Activated T-cell treated with anti-CD3 and anti-CD28 coated beads, Interleukin-2, amount 50 U/mL, for 72 hours (primary cell): ENCODE results near the gene DISP2. TPM values are rescaled to one million over a fixed set of nuclear protein-coding genes. Genes with fewer than 3 reads are reported as not detected.
A peak's percentile ranks its signal among the peaks of the same experiment; 100 is the strongest.

ENCODE experiments used
- ATAC-seq, 2 donors: fragments of 150-1000 bp; cut with Tn5 transposase; replicated peaks in 1 of 2; 2 replicates each; pipeline ENCODE4 v1.10.0; 2021; ENCODE audit warnings: moderate library complexity in 2 of 2, mild to moderate bottlenecking in 1 of 2
- DNase-seq, 2 donors: peaks; one replicate each; pipeline ENCODE4 v3.0.0; 2021 to 2022; ENCODE audit warnings: mixed read lengths in 1 of 2
- H3K27ac Mint-ChIP-seq: one replicate; pipeline ENCODE4 v1.8.0; 2022; ENCODE audit warnings: mild to moderate bottlenecking, moderate library complexity, mixed read lengths
- H3K27me3 Mint-ChIP-seq: one replicate; pipeline ENCODE4 v1.8.0; 2022; ENCODE audit warnings: low read depth, mixed read lengths
- H3K36me3 Mint-ChIP-seq, 2 donors: one replicate each; pipeline ENCODE4 v1.8.0; 2022; ENCODE audit warnings: mixed read lengths in 2 of 2, mild to moderate bottlenecking in 1 of 2; ENCODE audit not compliant: insufficient read depth in 2 of 2
- H3K4me1 Mint-ChIP-seq: one replicate; pipeline ENCODE4 v1.8.0; 2022; ENCODE audit warnings: low read depth, mixed read lengths
- H3K4me3 Mint-ChIP-seq, 2 donors: one replicate each; pipeline ENCODE4 v1.8.0; 2022; ENCODE audit warnings: mild to moderate bottlenecking in 2 of 2, mixed read lengths in 2 of 2, moderate library complexity in 2 of 2
- H3K9me3 Mint-ChIP-seq, 2 donors: one replicate each; pipeline ENCODE4 v1.8.0; 2022; ENCODE audit warnings: mixed read lengths in 2 of 2
- total RNA-seq, 2 donors: library from RNA; stranded (reverse); gene quantifications; one replicate each; pipeline ENCODE4 v1.2.3, GENCODE V29; 2022

DISP2 gene
- total RNA-seq, 2 donors from 2014 or later, result 0.19 to 0.34 TPM

DNA sequence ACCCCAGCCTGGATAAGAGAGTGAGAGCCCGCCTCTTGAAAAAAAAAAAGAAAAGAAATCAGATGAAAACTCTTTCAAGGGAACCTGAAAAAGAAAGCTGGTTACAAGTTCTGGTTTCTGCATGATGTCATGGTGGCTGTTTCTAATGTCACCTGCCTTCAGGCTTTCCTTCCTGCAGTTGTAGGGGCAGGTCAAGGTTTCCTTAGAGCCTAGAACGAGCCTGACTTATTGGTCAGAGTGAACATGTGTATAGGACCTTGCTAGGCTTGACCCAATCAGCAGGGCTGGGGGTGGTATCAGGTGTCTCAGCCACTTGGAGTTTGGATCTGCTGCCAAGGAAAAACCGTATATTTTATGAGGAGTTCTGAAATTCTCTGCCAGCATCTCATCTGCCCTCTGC is 51.3 kb downstream of the DISP2 start:
- Mint-ChIP-seq H3K9me3 (no peaks in the 10 kb centered on the region), H3K4me3 (peak overlapping the region in 1 of 2 donors; percentile 11), H3K27ac (peak overlapping the region; percentile 22), H3K4me1 (peaks cover 46% of the 10 kb centered on the region), H3K27me3 (no peaks in the 10 kb centered on the region), H3K36me3 (peaks cover 10 to 23% of the 10 kb centered on the region in 2 donors)
- DNase-seq (no peak), ATAC-seq (no peak)

DNA sequence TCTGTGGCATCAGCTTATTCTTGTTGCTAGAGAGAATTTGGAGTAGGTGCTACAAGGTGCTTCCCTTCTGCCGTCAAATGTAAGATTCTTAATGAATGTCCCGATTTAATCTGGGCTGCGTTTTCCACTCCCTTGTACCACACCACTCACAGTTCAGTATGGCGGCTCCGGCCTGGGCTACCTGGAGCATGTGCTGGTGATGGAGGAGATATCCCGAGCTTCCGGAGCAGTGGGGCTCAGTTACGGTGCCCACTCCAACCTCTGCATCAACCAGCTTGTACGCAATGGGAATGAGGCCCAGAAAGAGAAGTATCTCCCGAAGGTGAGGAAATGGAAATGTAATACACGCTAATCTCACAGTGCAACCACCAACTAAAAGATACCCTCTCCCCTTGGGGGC is 52.5 kb downstream of the DISP2 start:
- H3K4me1 Mint-ChIP-seq, result peaks cover 35% of the 10 kb centered on the region
- peaks cover 10 to 24% of the 10 kb centered on the region in 2 donors for H3K36me3 Mint-ChIP-seq

GRCh38 chr15:40412095-40412759 is 54.2 kb downstream of the DISP2 start:
- no peaks in the 10 kb centered on the region for H3K27me3 Mint-ChIP-seq
- H3K27ac Mint-ChIP-seq, result peak overlapping the region; percentile 2
- peaks cover 10 to 26% of the 10 kb centered on the region in 2 donors for H3K36me3 Mint-ChIP-seq
- H3K4me1 Mint-ChIP-seq, result peaks cover 24% of the 10 kb centered on the region
- H3K9me3 Mint-ChIP-seq, result no peaks in the 10 kb centered on the region
- DNase-seq, result no peak
- ATAC-seq, result no peak
- no peak overlapping the region for H3K4me3 Mint-ChIP-seq

More for the DNA sequence above, 52.5 kb downstream of the DISP2 start:
- Mint-ChIP-seq H3K4me3 (no peak overlapping the region), H3K9me3 (no peaks in the 10 kb centered on the region), H3K27ac (peak overlapping the region; percentile 75), H3K27me3 (no peaks in the 10 kb centered on the region)
- DNase-seq (no peak), ATAC-seq (no peak)

DNA sequence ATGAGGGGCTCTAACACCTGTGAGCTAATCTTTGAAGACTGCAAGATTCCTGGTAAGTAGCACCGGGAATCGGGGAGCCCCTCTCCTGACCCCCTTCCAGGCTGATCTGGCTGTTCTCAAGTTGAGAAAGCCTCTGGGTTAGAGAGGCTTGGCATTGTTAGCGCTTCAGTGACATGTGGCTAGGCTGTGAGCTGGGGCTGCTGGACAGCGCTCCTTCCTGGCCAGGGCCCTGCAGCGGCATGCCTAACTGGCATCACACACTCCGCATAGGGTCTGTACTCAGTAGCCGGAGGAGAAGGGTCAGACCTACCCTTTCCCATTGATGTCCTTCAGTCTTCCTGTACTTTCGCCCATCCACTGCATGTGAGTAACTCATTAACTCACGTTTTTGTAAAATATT is 55.0 kb downstream of the DISP2 start:
- H3K4me3 Mint-ChIP-seq, result no peak overlapping the region
- H3K27me3 Mint-ChIP-seq, result no peaks in the 10 kb centered on the region
- ATAC-seq (no peak), DNase-seq (no peak)
- peaks cover 12 to 26% of the 10 kb centered on the region in 2 donors for H3K36me3 Mint-ChIP-seq
- peaks cover 15% of the 10 kb centered on the region for H3K4me1 Mint-ChIP-seq
- no peak overlapping the region for H3K27ac Mint-ChIP-seq
- H3K9me3 Mint-ChIP-seq, result no peaks in the 10 kb centered on the region

- Mint-ChIP-seq H3K27me3 (no peaks in the 10 kb centered on the region), H3K9me3 (no peaks in the 10 kb centered on the region), H3K4me1 (no peaks in the 10 kb centered on the region), H3K4me3 (no peak overlapping the region), H3K36me3 (peaks cover 12 to 26% of the 10 kb centered on the region in 2 donors), H3K27ac (no peak overlapping the region)
- ATAC-seq (no peak), DNase-seq (no peak)
Measured at GRCh38 chr15:40414816-40415215, 56.8 kb downstream of the DISP2 start.

DNA sequence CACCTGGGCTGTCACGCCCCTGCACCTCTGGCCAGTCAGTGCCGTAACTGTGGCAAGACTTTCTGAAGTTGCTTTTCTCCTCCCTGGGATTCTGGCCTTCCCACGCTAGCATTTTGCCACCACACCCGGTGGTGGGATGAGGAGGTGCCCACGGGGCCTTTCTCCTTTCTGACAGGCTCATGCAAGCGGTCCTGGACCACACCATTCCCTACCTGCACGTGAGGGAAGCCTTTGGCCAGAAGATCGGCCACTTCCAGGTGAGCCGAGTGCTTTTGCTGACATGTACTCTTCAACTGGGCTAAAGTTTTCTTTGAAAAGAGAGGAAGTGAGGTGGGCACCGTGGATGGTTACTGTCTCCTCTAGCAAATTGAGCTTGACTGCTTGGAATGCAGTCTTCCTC is 57.2 kb downstream of the DISP2 start:
- no peak overlapping the region for H3K4me3 Mint-ChIP-seq
- no peaks in the 10 kb centered on the region for H3K9me3 Mint-ChIP-seq
- peaks cover 12 to 22% of the 10 kb centered on the region in 2 donors for H3K36me3 Mint-ChIP-seq
- no peak for ATAC-seq
- no peak overlapping the region for H3K27ac Mint-ChIP-seq
- DNase-seq, result no peak
- H3K27me3 Mint-ChIP-seq, result no peaks in the 10 kb centered on the region
- H3K4me1 Mint-ChIP-seq, result no peaks in the 10 kb centered on the region

DNA sequence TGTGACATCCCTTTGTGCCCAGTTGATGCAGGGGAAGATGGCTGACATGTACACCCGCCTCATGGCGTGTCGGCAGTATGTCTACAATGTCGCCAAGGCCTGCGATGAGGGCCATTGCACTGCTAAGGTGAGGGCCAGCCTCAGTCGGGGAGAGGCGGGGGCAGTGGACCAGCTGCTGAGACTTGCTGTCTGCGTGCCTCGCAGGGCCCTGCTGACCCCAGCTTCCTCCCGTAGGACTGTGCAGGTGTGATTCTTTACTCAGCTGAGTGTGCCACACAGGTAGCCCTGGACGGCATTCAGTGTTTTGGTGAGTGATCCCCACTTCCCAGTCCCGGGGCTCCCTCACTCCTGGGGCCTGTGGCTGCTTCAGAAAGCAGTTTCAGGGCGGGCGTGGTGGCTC is 58.0 kb downstream of the DISP2 start:
- no peaks in the 10 kb centered on the region for H3K9me3 Mint-ChIP-seq
- H3K27ac Mint-ChIP-seq, result no peak overlapping the region
- no peak overlapping the region for H3K4me3 Mint-ChIP-seq
- no peaks in the 10 kb centered on the region for H3K27me3 Mint-ChIP-seq
- peaks cover 9 to 14% of the 10 kb centered on the region in 2 donors for H3K36me3 Mint-ChIP-seq
- DNase-seq, result no peak
- H3K4me1 Mint-ChIP-seq, result no peaks in the 10 kb centered on the region
- ATAC-seq, result no peak

- no peaks in the 10 kb centered on the region for H3K9me3 Mint-ChIP-seq
- H3K36me3 Mint-ChIP-seq, result peaks cover 2 to 3% of the 10 kb centered on the region in 2 donors
- H3K27me3 Mint-ChIP-seq, result no peaks in the 10 kb centered on the region
- no peaks in the 10 kb centered on the region for H3K4me1 Mint-ChIP-seq
- ATAC-seq (no peak), DNase-seq (no peak)
- H3K27ac Mint-ChIP-seq, result no peak overlapping the region
- H3K4me3 Mint-ChIP-seq, result no peak overlapping the region
Measured at GRCh38 chr15:40418126-40418525, 60.1 kb downstream of the DISP2 start.

GRCh38 chr15:40420071-40420713 is 62.2 kb downstream of the DISP2 start:
- peaks cover 2 to 3% of the 10 kb centered on the region in 2 donors for H3K36me3 Mint-ChIP-seq
- no peak overlapping the region for H3K27ac Mint-ChIP-seq
- DNase-seq (no peak), ATAC-seq (no peak)
- H3K9me3 Mint-ChIP-seq, result no peaks in the 10 kb centered on the region
- H3K4me1 Mint-ChIP-seq, result no peaks in the 10 kb centered on the region
- no peak overlapping the region for H3K4me3 Mint-ChIP-seq
- no peaks in the 10 kb centered on the region for H3K27me3 Mint-ChIP-seq

- H3K27ac Mint-ChIP-seq, result no peak overlapping the region
Measured at GRCh38 chr15:40420793-40421192, 62.8 kb downstream of the DISP2 start.

DNA sequence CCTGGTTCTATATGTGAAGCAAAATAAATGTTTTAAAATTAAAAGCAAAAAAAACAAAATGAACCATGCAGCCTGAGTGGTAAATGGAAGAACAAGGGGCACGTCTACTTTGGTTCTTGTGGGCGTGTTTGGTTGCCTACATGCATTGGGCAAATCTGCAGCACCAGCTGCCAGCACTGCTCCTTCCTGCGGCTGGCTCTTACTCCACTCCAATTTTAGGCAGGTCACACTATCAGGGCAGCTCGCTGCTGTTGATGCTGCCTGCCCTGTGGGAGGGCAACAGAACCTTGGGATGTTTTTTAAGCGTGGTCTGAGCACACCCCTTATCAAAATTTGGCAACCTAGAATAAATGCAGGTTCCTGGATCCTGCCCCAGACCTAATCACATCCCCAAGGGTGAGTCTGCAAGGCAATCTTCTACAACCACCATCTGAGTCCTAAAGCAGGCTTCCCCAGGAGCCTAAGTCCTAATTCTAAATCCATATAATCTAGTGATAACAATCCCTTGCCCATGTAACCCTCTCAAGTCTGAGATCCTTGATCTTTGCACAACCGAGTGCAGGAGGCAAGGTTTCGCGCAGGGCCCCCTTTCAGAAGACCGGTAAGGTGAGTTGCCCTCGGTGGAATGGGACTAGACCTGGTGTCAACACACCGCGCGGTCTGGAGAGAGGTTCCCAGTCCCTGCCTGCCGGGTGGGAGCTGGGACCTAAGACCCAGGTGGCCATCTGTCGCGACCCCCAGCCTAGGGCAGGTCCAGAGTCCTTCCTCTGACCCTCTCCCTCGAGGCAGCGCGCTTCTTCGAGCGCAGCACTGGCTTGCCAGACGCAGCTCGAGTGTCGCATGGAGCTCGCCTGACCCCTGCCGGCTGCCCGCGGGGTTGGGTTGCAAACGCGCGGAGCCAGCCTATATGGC is 63.5 kb downstream of the DISP2 start:
- Mint-ChIP-seq H3K9me3 (no peaks in the 10 kb centered on the region), H3K27me3 (no peaks in the 10 kb centered on the region), H3K4me1 (no peaks in the 10 kb centered on the region), H3K27ac (no peak overlapping the region), H3K36me3 (peaks cover 0 to 2% of the 10 kb centered on the region in 2 donors), H3K4me3 (no peak overlapping the region)
- DNase-seq, result peak; percentile 83 to 88
- peak; percentile 97 to 98 for ATAC-seq

More at GRCh38 chr15:40420793-40421192, 62.8 kb downstream of the DISP2 start:
- DNase-seq, result no peak
- no peaks in the 10 kb centered on the region for H3K27me3 Mint-ChIP-seq
- H3K36me3 Mint-ChIP-seq, result peaks cover 0 to 2% of the 10 kb centered on the region in 2 donors
- no peak overlapping the region for H3K4me3 Mint-ChIP-seq
- no peaks in the 10 kb centered on the region for H3K9me3 Mint-ChIP-seq
- no peaks in the 10 kb centered on the region for H3K4me1 Mint-ChIP-seq
- ATAC-seq, result no peak

- Mint-ChIP-seq H3K36me3 (no peaks in the 10 kb centered on the region), H3K4me3 (no peak overlapping the region), H3K9me3 (no peaks in the 10 kb centered on the region), H3K4me1 (no peaks in the 10 kb centered on the region), H3K27me3 (no peaks in the 10 kb centered on the region), H3K27ac (no peak overlapping the region)
- DNase-seq (no peak), ATAC-seq (no peak)
Measured at GRCh38 chr15:40424483-40425115, 66.6 kb downstream of the DISP2 start.

DNA sequence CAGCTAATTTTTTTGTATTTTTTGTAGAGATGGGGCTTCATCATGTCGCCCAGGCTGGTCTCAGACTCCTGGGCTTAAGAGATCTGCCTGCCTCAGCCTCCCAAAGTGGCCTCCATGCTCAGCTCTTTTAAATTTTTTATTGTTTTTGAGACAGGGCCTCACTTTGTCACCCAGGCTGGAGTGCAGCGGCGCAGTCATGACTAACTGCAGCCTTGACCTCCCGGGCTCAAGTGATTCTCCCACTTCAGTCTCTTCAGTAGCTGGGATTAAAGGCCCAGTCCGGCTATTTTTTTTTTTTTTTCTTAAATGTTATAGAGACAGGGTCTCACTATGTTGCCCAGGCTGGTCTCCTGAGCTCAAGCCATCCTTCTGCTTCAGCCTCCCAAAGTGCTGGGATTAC is 67.7 kb downstream of the DISP2 start:
- no peaks in the 10 kb centered on the region for H3K9me3 Mint-ChIP-seq
- H3K27me3 Mint-ChIP-seq, result no peaks in the 10 kb centered on the region
- no peak overlapping the region for H3K27ac Mint-ChIP-seq
- H3K36me3 Mint-ChIP-seq, result no peaks in the 10 kb centered on the region
- H3K4me3 Mint-ChIP-seq, result no peak overlapping the region
- no peaks in the 10 kb centered on the region for H3K4me1 Mint-ChIP-seq
- DNase-seq (no peak), ATAC-seq (no peak)
